Measurements from ENCODE around the gene FBXL19. TPM values are rescaled to one million over a fixed set of nuclear protein-coding genes. Genes with fewer than 3 reads are reported as not detected.
A peak's percentile ranks its signal among the peaks of the same experiment; 100 is the strongest.

FBXL19 gene
- total and polyA plus RNA-seq, 2 experiments from 2014 or later = 2.1 to 19.4 TPM

DNA sequence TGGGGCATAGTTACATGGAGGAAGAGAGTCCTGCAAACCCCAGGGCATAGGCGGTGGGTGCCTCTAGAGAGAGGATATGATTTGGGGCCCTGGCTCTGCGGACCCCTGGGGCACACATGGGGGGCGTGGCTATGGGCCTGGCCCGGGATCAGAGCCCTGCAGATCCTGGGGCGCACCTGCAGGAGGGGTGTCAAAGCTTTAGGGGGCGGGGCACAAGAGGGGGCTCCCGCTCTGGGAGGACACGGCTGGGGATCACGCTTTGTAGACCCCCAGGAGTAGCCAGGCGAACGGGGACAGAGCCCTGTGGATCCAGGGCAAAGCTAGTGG lies 30.0 kb upstream of the FBXL19 start:
- H3K27ac ChIP-seq = peak overlapping the region; percentile 98
- H3K9me2 ChIP-seq (replicated peaks; ENCODE audit: insufficient read depth) = no peaks in the 10 kb centered on the region
- H3K27me3 ChIP-seq = no peaks in the 10 kb centered on the region
- peaks cover 23% of the 10 kb centered on the region for H3K79me2 ChIP-seq
- TF ChIP-seq EZH2phosphoT487 (IDR thresholded peaks at IDR 0.05; ENCODE audit: low read depth, severe bottlenecking, unreplicated experiment) (no peak), CTCF (IDR thresholded peaks at IDR 0.05; ENCODE audit: poor library complexity) (no peak), EZH2 (IDR thresholded peaks at IDR 0.05; ENCODE audit: borderline replicate concordance) (no peak)
- H3K4me3 ChIP-seq = peak overlapping the region; percentile 82
- H3K4me1 ChIP-seq (ENCODE audit: insufficient read depth) = peaks cover 31% of the 10 kb centered on the region
- H2AFZ ChIP-seq = peak overlapping the region; percentile 86
- no peaks in the 10 kb centered on the region for H4K20me1 ChIP-seq (ENCODE audit: insufficient read depth, poor library complexity, severe bottlenecking)
- WGBS (ENCODE audit: low lambda C conversion rate, missing lambda C conversion rate) = 3% methylated on average over 4 of the region's 11 CpGs
- H3K9me3 ChIP-seq (ENCODE audit: low read depth) = no peaks in the 10 kb centered on the region
- H3K36me3 ChIP-seq (replicated peaks; ENCODE audit: insufficient read depth, low read depth) = no peaks in the 10 kb centered on the region
- peak overlapping the region; percentile 96 for H3K4me2 ChIP-seq
- DNase-seq (ENCODE audit: low spot score) = peak; percentile 53

GRCh38 chr16:30893744-30894539 lies 29.4 kb upstream of the FBXL19 start, which contains the start of gene BCL7C:
TSS of gene BCL7C (minus strand) at chr16:30894077. CDS start at chr16:30893944, 133 bp downstream.
- no peaks in the 10 kb centered on the region for H4K20me1 ChIP-seq (ENCODE audit: insufficient read depth, poor library complexity, severe bottlenecking)

GRCh38 chr16:30894540-30895368 lies 28.6 kb upstream of the FBXL19 start:
- H3K36me3 ChIP-seq (replicated peaks; ENCODE audit: insufficient read depth, low read depth) = no peaks in the 10 kb centered on the region
- 60% methylated on average over 16 of the region's 16 CpGs for whole genome bisulfite sequencing (ENCODE audit: low lambda C conversion rate, missing lambda C conversion rate)
- peaks cover 23% of the 10 kb centered on the region for H3K79me2 ChIP-seq
- H3K27me3 ChIP-seq = no peaks in the 10 kb centered on the region
- peaks cover 31% of the 10 kb centered on the region for H3K4me1 ChIP-seq (ENCODE audit: insufficient read depth)
- no peaks in the 10 kb centered on the region for H4K20me1 ChIP-seq (ENCODE audit: insufficient read depth, poor library complexity, severe bottlenecking)
- peak overlapping the region; percentile 96 for H3K4me2 ChIP-seq
- peak; percentile 7 for DNase-seq (ENCODE audit: low spot score)
- H3K27ac ChIP-seq = peak overlapping the region; percentile 98
- peak overlapping the region; percentile 78 for H2AFZ ChIP-seq
- H3K4me3 ChIP-seq = no peak overlapping the region
- no peaks in the 10 kb centered on the region for H3K9me3 ChIP-seq (ENCODE audit: low read depth)
- TF ChIP-seq EZH2 (IDR thresholded peaks at IDR 0.05; ENCODE audit: borderline replicate concordance) = no peak
- TF ChIP-seq EZH2phosphoT487 (IDR thresholded peaks at IDR 0.05; ENCODE audit: low read depth, severe bottlenecking, unreplicated experiment) = no peak
- no peak for TF ChIP-seq CTCF (IDR thresholded peaks at IDR 0.05; ENCODE audit: poor library complexity)
- H3K9me2 ChIP-seq (replicated peaks; ENCODE audit: insufficient read depth) = no peaks in the 10 kb centered on the region

More at GRCh38 chr16:30893744-30894539, 29.4 kb upstream of the FBXL19 start, which contains the start of gene BCL7C:
- WGBS (ENCODE audit: low lambda C conversion rate, missing lambda C conversion rate) = 4% methylated on average over 40 of the region's 97 CpGs
- Histone ChIP-seq H3K4me3 (peak within 1 kb of the TSS; percentile 82), H3K9me2 (replicated peaks; ENCODE audit: insufficient read depth) (no peaks in the 10 kb centered on the region), H3K4me2 (peak within 1 kb of the TSS; percentile 96), H3K79me2 (peaks cover 23% of the 10 kb centered on the region), H3K27ac (peak within 1 kb of the TSS; percentile 98), H3K4me1 (ENCODE audit: insufficient read depth) (peaks cover 31% of the 10 kb centered on the region), H3K9me3 (ENCODE audit: low read depth) (no peaks in the 10 kb centered on the region), H3K27me3 (no peaks in the 10 kb centered on the region), H2AFZ (peak within 1 kb of the TSS; percentile 86), H3K36me3 (replicated peaks; ENCODE audit: insufficient read depth, low read depth) (no peaks in the 10 kb centered on the region)
- TF ChIP-seq EZH2phosphoT487 (IDR thresholded peaks at IDR 0.05; ENCODE audit: low read depth, severe bottlenecking, unreplicated experiment) = no peak
- TF ChIP-seq CTCF (IDR thresholded peaks at IDR 0.05; ENCODE audit: poor library complexity) = peak; percentile 54
- DNase-seq (ENCODE audit: low spot score) = peak; percentile 97

Measured in hepatocyte (in vitro differentiated cells).